ENCODE measurements around the gene PLP1. TPM values are rescaled to one million over a fixed set of nuclear protein-coding genes. Genes with fewer than 3 reads are reported as not detected.

PLP1 gene
- total and polyA plus RNA-seq, 2 of the 8 experiments (the other 6 are each of a cell fraction or from before 2014, with no cell fraction given): 49.2 to 218 TPM

DNA sequence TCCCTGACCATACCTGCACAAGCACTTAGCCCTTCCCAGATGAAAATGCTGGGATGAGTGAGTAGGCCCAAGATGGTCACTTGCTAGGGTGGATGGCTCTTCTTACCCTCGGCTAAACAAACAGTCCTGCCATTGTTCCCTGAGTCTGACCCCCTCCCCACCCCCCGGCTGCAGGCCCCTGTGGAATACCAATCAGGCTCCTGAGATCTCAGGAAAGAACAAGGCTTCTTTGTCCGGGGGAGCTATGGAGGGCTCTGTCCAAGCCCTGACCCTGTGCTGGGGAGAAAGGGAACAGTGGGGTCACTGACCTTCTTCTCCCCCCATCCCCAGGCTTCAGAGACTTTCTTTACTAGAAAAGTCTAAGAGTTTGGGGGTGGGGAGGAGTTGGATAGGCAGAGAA, 6.0 kb downstream of the PLP1 start (continued):
- no peak for TF ChIP-seq CBX8 (IDR thresholded peaks at IDR 0.05; ENCODE audit: borderline replicate concordance, low read depth, low read length)
